GM12892 (cell line): ENCODE data around the gene PRKCH.

ENCODE experiments used
- POLR2A ChIP-seq: IDR thresholded peaks from 2 replicates; pipeline ENCODE4 v1.6.1; 2011; ENCODE audit warnings: low read depth, low read length, control low read depth
- TAF1 ChIP-seq: IDR thresholded peaks from 2 replicates; pipeline ENCODE4 v1.6.1; 2011; ENCODE audit warnings: low read depth, mild to moderate bottlenecking, control low read depth, low read length, borderline replicate concordance

- TF ChIP-seq TAF1 (no peak), POLR2A (no peak)
These were observed 272.0 kb downstream of the PRKCH start for GRCh38 chr14:61593330-61593729.
